GM19328 (cell line): Measurements from ENCODE around the gene SLC39A11.
"Not testable (repeated sequence)": the region's sequence is repeated elsewhere in the genome, so short reads cannot be mapped to it uniquely, and the experiment has no call there.

Experiments used
- ATAC-seq: cut with Tn5 transposase; IDR thresholded peaks from one replicate; pipeline ENCODE4 v1.9.1; 2021; ENCODE audit warnings: mild to moderate bottlenecking, moderate library complexity; ENCODE audit not compliant: unreplicated experiment

SLC39A11 gene

GRCh38 chr17:72804949-72805707 lies 287.4 kb downstream of the SLC39A11 start:
- ATAC-seq: no peak

GRCh38 chr17:72802726-72803125 lies 289.8 kb downstream of the SLC39A11 start:
- no peak for ATAC-seq

- ATAC-seq: no peak
These were observed 295.3 kb downstream of the SLC39A11 start for GRCh38 chr17:72797142-72797541.

- no peak for ATAC-seq
These were observed 296.5 kb downstream of the SLC39A11 start for GRCh38 chr17:72795941-72796340.

- ATAC-seq: no peak
These were observed 298.3 kb downstream of the SLC39A11 start for GRCh38 chr17:72794152-72794551.

- ATAC-seq: no peak
These were observed 299.7 kb downstream of the SLC39A11 start for GRCh38 chr17:72792771-72793170.

- no peak for ATAC-seq
These were observed 302.3 kb downstream of the SLC39A11 start for GRCh38 chr17:72790190-72790589.

- ATAC-seq: no peak
These were observed 302.8 kb downstream of the SLC39A11 start for GRCh38 chr17:72789711-72790110.

GRCh38 chr17:72788950-72789585 lies 303.4 kb downstream of the SLC39A11 start:
- no peak for ATAC-seq

- ATAC-seq: no peak
These were observed 306.3 kb downstream of the SLC39A11 start for GRCh38 chr17:72786209-72786608.

GRCh38 chr17:72782985-72783701 lies 309.3 kb downstream of the SLC39A11 start:
- no peak for ATAC-seq

- ATAC-seq: not testable (repeated sequence)
These were observed 310.1 kb downstream of the SLC39A11 start for GRCh38 chr17:72782437-72782836.

- ATAC-seq: no peak
These were observed 314.0 kb downstream of the SLC39A11 start for GRCh38 chr17:72778169-72779151.

GRCh38 chr17:72775919-72776318 lies 316.6 kb downstream of the SLC39A11 start:
- no peak for ATAC-seq

GRCh38 chr17:72775237-72775636 lies 317.3 kb downstream of the SLC39A11 start:
- no peak for ATAC-seq

GRCh38 chr17:72774236-72774635 lies 318.3 kb downstream of the SLC39A11 start:
- no peak for ATAC-seq

GRCh38 chr17:72773225-72773624 lies 319.3 kb downstream of the SLC39A11 start:
- ATAC-seq: not testable (repeated sequence)

- ATAC-seq: no peak
These were observed 320.1 kb downstream of the SLC39A11 start for GRCh38 chr17:72772331-72772821.

GRCh38 chr17:72771734-72772133 lies 320.8 kb downstream of the SLC39A11 start:
- ATAC-seq: no peak

GRCh38 chr17:72766761-72767356 lies 325.6 kb downstream of the SLC39A11 start:
- no peak for ATAC-seq
